Keratinocyte (primary cell): ENCODE results near the gene CCDC157. TPM values are rescaled to one million over a fixed set of nuclear protein-coding genes. Genes with fewer than 3 reads are reported as not detected.

Experiments used
- DNase-seq: peaks from one replicate; pipeline ENCODE4 v3.0.0-alpha.2; 2011; ENCODE audit warnings: low read depth, missing footprints, low spot score
- FAIRE-seq: peaks from 2 replicates; lab custom pipeline; 2011; peaks lifted over from hg19 to GRCh38; lab: Jason Lieb, UNC
- H2AFZ ChIP-seq: 2 replicates; pipeline ENCODE4 v1.6.0; 2012; ENCODE audit warnings: low read length, control low read depth, inconsistent platforms; ENCODE audit not compliant: control insufficient read depth
- H3K27ac ChIP-seq: 2 replicates; pipeline ENCODE4 v1.5.1; 2011; ENCODE audit warnings: low read length; ENCODE audit not compliant: control insufficient read depth, insufficient read depth
- H3K27me3 ChIP-seq: 3 replicates; pipeline ENCODE4 v1.6.0; 2011; ENCODE audit warnings: low read length; ENCODE audit not compliant: control insufficient read depth, insufficient read depth; ENCODE audit errors: extremely low read depth
- H3K36me3 ChIP-seq, 2 experiments: 2 replicates in 1 of 2; 3 replicates in 1 of 2; pipeline ENCODE4 v1.5.1; 2011; ENCODE audit warnings: low read length in 2 of 2, mild to moderate bottlenecking in 1 of 2; ENCODE audit not compliant: control insufficient read depth in 2 of 2, insufficient read depth in 2 of 2; ENCODE audit errors: extremely low read depth in 1 of 2
- H3K4me1 ChIP-seq: 3 replicates; pipeline ENCODE4 v1.5.1; 2011; ENCODE audit warnings: low read length; ENCODE audit not compliant: control insufficient read depth, insufficient read depth; ENCODE audit errors: extremely low read depth
- H3K4me2 ChIP-seq: 3 replicates; pipeline ENCODE4 v1.6.0; 2011; ENCODE audit warnings: low read depth, low read length; ENCODE audit not compliant: control insufficient read depth, insufficient read depth; ENCODE audit errors: extremely low read depth
- H3K4me3 ChIP-seq, 3 experiments: fragments of 200-600 bp in 1 of 3; sonication (generic) in 1 of 3; 2 replicates in 2 of 3; 3 replicates in 1 of 3; pipeline ENCODE4 v1.5.1; 2011 to 2016; ENCODE audit warnings: low read length in 3 of 3, mild to moderate bottlenecking in 3 of 3, control low read depth in 2 of 3, inconsistent platforms in 1 of 3, low read depth in 1 of 3, mixed read lengths in 1 of 3, mixed run types in 1 of 3, moderate library complexity in 1 of 3; ENCODE audit not compliant: control insufficient read depth in 2 of 3, insufficient read depth in 2 of 3; ENCODE audit errors: extremely low read depth in 1 of 3
- H3K79me2 ChIP-seq: 2 replicates; pipeline ENCODE4 v1.6.0; 2012; ENCODE audit warnings: low read length; ENCODE audit not compliant: control insufficient read depth, insufficient read depth
- H3K9ac ChIP-seq: 3 replicates; pipeline ENCODE4 v1.6.0; 2011; ENCODE audit warnings: low read length; ENCODE audit not compliant: control insufficient read depth, insufficient read depth; ENCODE audit errors: extremely low read depth
- H3K9me1 ChIP-seq: 3 replicates; pipeline ENCODE4 v1.6.0; 2011; ENCODE audit warnings: low read length; ENCODE audit not compliant: control insufficient read depth, insufficient read depth; ENCODE audit errors: extremely low read depth
- H3K9me3 ChIP-seq: 2 replicates; pipeline ENCODE4 v1.5.1; 2012; ENCODE audit warnings: low read depth, low read length; ENCODE audit not compliant: control insufficient read depth
- H4K20me1 ChIP-seq: 3 replicates; pipeline ENCODE4 v1.6.0; 2011; ENCODE audit warnings: low read length; ENCODE audit not compliant: control insufficient read depth, insufficient read depth; ENCODE audit errors: extremely low read depth
- CTCF ChIP-seq, 3 experiments: IDR thresholded peaks in 1 of 3; conservative IDR thresholded peaks in 1 of 3; optimal IDR thresholded peaks in 1 of 3; 2 replicates in 2 of 3; 3 replicates in 1 of 3; pipeline versions ENCODE3 to v1.5.1; 2011; ENCODE audit warnings: low read length in 3 of 3, mild to moderate bottlenecking in 3 of 3, moderate library complexity in 2 of 3, control low read depth in 1 of 3, inconsistent platforms in 1 of 3; ENCODE audit not compliant: insufficient read depth in 2 of 3; ENCODE audit errors: extremely low read depth in 1 of 3
- EZH2 ChIP-seq: IDR thresholded peaks from one replicate; pipeline ENCODE4 v1.6.1; 2012; ENCODE audit warnings: inconsistent platforms, mild to moderate bottlenecking, low read length, moderate library complexity
- dilution Hi-C: fragments of 300-500 bp; cut with MboI; formaldehyde crosslinking; loops from one replicate; pipeline ENCODE4 v1.7.0; 2020; ENCODE audit warnings: low sequenced_read_pairs; ENCODE audit not compliant: extremely low pct_ligation_motif_present
- polyA plus RNA-seq, 5 experiments: library from polyadenylated mRNA; depleted of rRNA in 3 of 5; stranded (reverse) in 3 of 5; stranded (forward) in 1 of 5; unstranded in 1 of 5; fragments of >200 nt; gene quantifications; 1 replicate in 1 of 5; 2 replicates in 3 of 5; 3 replicates in 1 of 5; pipeline versions ENCODE4 v1.2.1 to v1.2.3, GENCODE V29; 2011 to 2012; ENCODE audit warnings: missing spikeins in 2 of 5, low read depth in 1 of 5, low replicate concordance in 1 of 5

CCDC157 gene
- polyA plus RNA-seq, 1 donor (not counting 4 experiments of a cell fraction or from before 2014, with no cell fraction given), result 1.3 TPM

GRCh38 chr22:30370641-30371230 lies 13.9 kb downstream of the CCDC157 start:
- dilution Hi-C loops, result no loop called here
- TF ChIP-seq CTCF (optimal IDR thresholded peaks at IDR 0.05 in 1 of 3, IDR thresholded peaks at IDR 0.05 in 1 of 3, conservative IDR thresholded peaks at IDR 0.05 in 1 of 3; ENCODE audit: extremely low read depth in 1 of 3, insufficient read depth in 2 of 3, low read length in 3 of 3), result no peak
- TF ChIP-seq EZH2, result no peak
- no peak for FAIRE-seq

GRCh38 chr22:30371321-30371720 lies 14.5 kb downstream of the CCDC157 start:
- Histone ChIP-seq H2AFZ (no peak overlapping the region), H3K4me3 (no peak overlapping the region), H3K9me3 (no peaks in the 10 kb centered on the region), H3K27me3 (no peaks in the 10 kb centered on the region), H3K27ac (no peak overlapping the region), H3K36me3 (no peaks in the 10 kb centered on the region), H3K9ac (no peak overlapping the region), H4K20me1 (peaks cover 4% of the 10 kb centered on the region), H3K4me2 (no peak overlapping the region), H3K9me1 (no peaks in the 10 kb centered on the region), H3K4me1 (no peaks in the 10 kb centered on the region), H3K79me2 (no peaks in the 10 kb centered on the region)
- DNase-seq, result no peak
- dilution Hi-C loops, result no loop called here
- FAIRE-seq, result no peak
- TF ChIP-seq CTCF (optimal IDR thresholded peaks at IDR 0.05 in 1 of 3, IDR thresholded peaks at IDR 0.05 in 1 of 3, conservative IDR thresholded peaks at IDR 0.05 in 1 of 3; ENCODE audit: extremely low read depth in 1 of 3, insufficient read depth in 2 of 3, low read length in 3 of 3) (no peak), EZH2 (no peak)

More at GRCh38 chr22:30370641-30371230, 13.9 kb downstream of the CCDC157 start:
- Histone ChIP-seq H3K4me1 (no peaks in the 10 kb centered on the region), H3K36me3 (no peaks in the 10 kb centered on the region), H3K9me3 (no peaks in the 10 kb centered on the region), H4K20me1 (peaks cover 4% of the 10 kb centered on the region), H3K4me3 (no peak overlapping the region), H2AFZ (no peak overlapping the region), H3K4me2 (no peak overlapping the region), H3K27me3 (no peaks in the 10 kb centered on the region), H3K9ac (no peak overlapping the region), H3K9me1 (no peaks in the 10 kb centered on the region), H3K79me2 (no peaks in the 10 kb centered on the region), H3K27ac (no peak overlapping the region)
- no peak for DNase-seq
